Measurements from ENCODE around the gene SSC5D.

Gene SSC5D

GRCh38 chr19:55473225-55474012, 14.8 kb upstream of the SSC5D start:
- no peak for DNase-seq (ENCODE audit: low read depth)

- no peak for DNase-seq (ENCODE audit: low read depth)
Measured at GRCh38 chr19:55474269-55475265, 13.7 kb upstream of the SSC5D start.

- peak; percentile 94 for DNase-seq (ENCODE audit: low read depth)
Measured at GRCh38 chr19:55476100-55476775, 12.0 kb upstream of the SSC5D start, which contains the start of gene ZNF628. Gene ZNF628 (plus strand): TSS chr19:55476617. CDS start chr19:55479911, 3,294 bp downstream.

GRCh38 chr19:55477905-55478304, 10.3 kb upstream of the SSC5D start:
- no peak for DNase-seq (ENCODE audit: low read depth)

GRCh38 chr19:55478364-55478763, 9.9 kb upstream of the SSC5D start:
- DNase-seq (ENCODE audit: low read depth) = no peak

GRCh38 chr19:55479045-55479444, 9.2 kb upstream of the SSC5D start:
- no peak for DNase-seq (ENCODE audit: low read depth)

GRCh38 chr19:55479451-55480230, 8.6 kb upstream of the SSC5D start:
- no peak for DNase-seq (ENCODE audit: low read depth)

GRCh38 chr19:55481148-55481793, 7.0 kb upstream of the SSC5D start:
- DNase-seq (ENCODE audit: low read depth) = no peak

GRCh38 chr19:55481794-55482155, 6.5 kb upstream of the SSC5D start:
- DNase-seq (ENCODE audit: low read depth) = no peak

GRCh38 chr19:55482156-55482961, 5.9 kb upstream of the SSC5D start:
- no peak for DNase-seq (ENCODE audit: low read depth)

GRCh38 chr19:55482967-55483705, 5.1 kb upstream of the SSC5D start:
- DNase-seq (ENCODE audit: low read depth) = no peak

- no peak for DNase-seq (ENCODE audit: low read depth)
Measured at GRCh38 chr19:55483706-55484592, 4.3 kb upstream of the SSC5D start.

- DNase-seq (ENCODE audit: low read depth) = no peak
Measured at GRCh38 chr19:55484593-55485438, 3.4 kb upstream of the SSC5D start, which contains the start of gene NAT14. Gene NAT14 (plus strand): TSS chr19:55485188. CDS start chr19:55485709, 521 bp downstream.

- no peak for DNase-seq (ENCODE audit: low read depth)
Measured at GRCh38 chr19:55485439-55486011, 2.7 kb upstream of the SSC5D start.

- no peak for DNase-seq (ENCODE audit: low read depth)
Measured at GRCh38 chr19:55486043-55486970, 1.9 kb upstream of the SSC5D start.

Measured in stimulated activated CD8-positive, alpha-beta memory T cell treated with anti-CD3 and anti-CD28 coated beads, Interleukin-12 subunit alpha, Interleukin-12 subunit beta, amount 100 ng/mL, for 1 hour (primary cell).